Choroid plexus epithelial cell (primary cell): ENCODE results near the gene NCEH1.
"Not testable (repeated sequence)": the region's sequence is repeated elsewhere in the genome, so short reads cannot be mapped to it uniquely, and the experiment has no call there.

Source experiments
- DNase-seq: peaks from one replicate; pipeline ENCODE4 v3.0.0-alpha.2; 2010; ENCODE audit warnings: low read depth
- H3K4me3 ChIP-seq: 2 replicates; pipeline ENCODE4 v1.5.1; 2011; ENCODE audit warnings: low read depth, mild to moderate bottlenecking, control low read depth, low read length, moderate library complexity
- TF ChIP-seq, protein P1 (sequence below): conservative IDR thresholded peaks from 2 replicates; pipeline ENCODE4 v1.5.1; 2011; ENCODE audit warnings: low read depth, mild to moderate bottlenecking, control low read depth, inconsistent platforms, low read length, moderate library complexity

Gene NCEH1

GRCh38 chr3:172707967-172708366, 2.9 kb downstream of the NCEH1 start:
- TF ChIP-seq, protein P1, sequence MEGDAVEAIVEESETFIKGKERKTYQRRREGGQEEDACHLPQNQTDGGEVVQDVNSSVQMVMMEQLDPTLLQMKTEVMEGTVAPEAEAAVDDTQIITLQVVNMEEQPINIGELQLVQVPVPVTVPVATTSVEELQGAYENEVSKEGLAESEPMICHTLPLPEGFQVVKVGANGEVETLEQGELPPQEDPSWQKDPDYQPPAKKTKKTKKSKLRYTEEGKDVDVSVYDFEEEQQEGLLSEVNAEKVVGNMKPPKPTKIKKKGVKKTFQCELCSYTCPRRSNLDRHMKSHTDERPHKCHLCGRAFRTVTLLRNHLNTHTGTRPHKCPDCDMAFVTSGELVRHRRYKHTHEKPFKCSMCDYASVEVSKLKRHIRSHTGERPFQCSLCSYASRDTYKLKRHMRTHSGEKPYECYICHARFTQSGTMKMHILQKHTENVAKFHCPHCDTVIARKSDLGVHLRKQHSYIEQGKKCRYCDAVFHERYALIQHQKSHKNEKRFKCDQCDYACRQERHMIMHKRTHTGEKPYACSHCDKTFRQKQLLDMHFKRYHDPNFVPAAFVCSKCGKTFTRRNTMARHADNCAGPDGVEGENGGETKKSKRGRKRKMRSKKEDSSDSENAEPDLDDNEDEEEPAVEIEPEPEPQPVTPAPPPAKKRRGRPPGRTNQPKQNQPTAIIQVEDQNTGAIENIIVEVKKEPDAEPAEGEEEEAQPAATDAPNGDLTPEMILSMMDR = no peak
- no peak overlapping the region for H3K4me3 ChIP-seq
- DNase-seq = peak; percentile 68

- H3K4me3 ChIP-seq = no peak overlapping the region
- TF ChIP-seq, protein P1 = no peak
- DNase-seq = no peak
Observed at GRCh38 chr3:172707030-172707429, 3.8 kb downstream of the NCEH1 start.

GRCh38 chr3:172705170-172705569, 5.7 kb downstream of the NCEH1 start:
- TF ChIP-seq, protein P1 = no peak
- no peak overlapping the region for H3K4me3 ChIP-seq
- DNase-seq = no peak

GRCh38 chr3:172704001-172704400, 6.9 kb downstream of the NCEH1 start:
- H3K4me3 ChIP-seq = no peak overlapping the region
- DNase-seq = no peak
- TF ChIP-seq, protein P1 = no peak

GRCh38 chr3:172702731-172703130, 8.1 kb downstream of the NCEH1 start:
- DNase-seq = not testable (repeated sequence)

GRCh38 chr3:172702256-172702655, 8.6 kb downstream of the NCEH1 start:
- no peak overlapping the region for H3K4me3 ChIP-seq
- TF ChIP-seq, protein P1 = no peak

More at GRCh38 chr3:172702731-172703130, 8.1 kb downstream of the NCEH1 start:
- not testable (repeated sequence) for H3K4me3 ChIP-seq

GRCh38 chr3:172701751-172702150, 9.1 kb downstream of the NCEH1 start:
- TF ChIP-seq, protein P1 = no peak
- DNase-seq = no peak

More at GRCh38 chr3:172702256-172702655, 8.6 kb downstream of the NCEH1 start:
- DNase-seq = no peak

More at GRCh38 chr3:172701751-172702150, 9.1 kb downstream of the NCEH1 start:
- H3K4me3 ChIP-seq = no peak overlapping the region
